Endothelial cell of umbilical vein (primary cell): Measurements from ENCODE around the gene EEF1AKMT3.

ENCODE experiments used
- CTCF ChIP-seq, 2 donors: IDR thresholded peaks; 1 replicate in 1 of 2; 2 replicates in 1 of 2; pipeline ENCODE4 v1.5.1; 2011; ENCODE audit warnings: low read length in 2 of 2, mild to moderate bottlenecking in 2 of 2, moderate library complexity in 2 of 2, control low read depth in 1 of 2, inconsistent platforms in 1 of 2, low read depth in 1 of 2; ENCODE audit not compliant: insufficient read depth in 1 of 2; ENCODE audit errors: extremely low read depth in 1 of 2
- EZH2 ChIP-seq: IDR thresholded peaks from 2 replicates; pipeline ENCODE4 v1.6.1; 2012; ENCODE audit warnings: borderline replicate concordance, low read depth, mild to moderate bottlenecking, moderate library complexity, low read length, inconsistent platforms; ENCODE audit not compliant: severe bottlenecking
- FOS ChIP-seq: IDR thresholded peaks from 2 replicates; pipeline ENCODE4 v1.6.1; 2011; ENCODE audit warnings: mild to moderate bottlenecking, low read length, moderate library complexity, borderline replicate concordance; ENCODE audit not compliant: insufficient read depth
- JUN ChIP-seq: IDR thresholded peaks from 2 replicates; pipeline ENCODE4 v1.6.1; 2011; ENCODE audit warnings: borderline replicate concordance, low read depth; ENCODE audit not compliant: insufficient read length, insufficient read depth
- MAX ChIP-seq: IDR thresholded peaks from 2 replicates; pipeline ENCODE4 v1.6.1; 2011; ENCODE audit not compliant: insufficient read depth, insufficient read length
- MYC ChIP-seq: IDR thresholded peaks from one replicate; pipeline ENCODE4 v1.6.1; 2011; ENCODE audit warnings: mild to moderate bottlenecking, low read depth, low read length
- POLR2A ChIP-seq: IDR thresholded peaks from 2 replicates; pipeline ENCODE4 v1.6.1; 2012; ENCODE audit warnings: low read depth, mild to moderate bottlenecking, control low read depth, low read length
- POLR2AphosphoS5 ChIP-seq: IDR thresholded peaks from 2 replicates; pipeline ENCODE4 v1.6.1; 2012; ENCODE audit warnings: low read depth, mild to moderate bottlenecking, control low read depth, low read length, moderate library complexity; ENCODE audit not compliant: insufficient read depth

- TF ChIP-seq POLR2A (no peak), CTCF (IDR thresholded peaks at IDR 0.05; ENCODE audit: extremely low read depth in 1 of 2, insufficient read depth in 1 of 2, low read depth in 1 of 2, low read length in 2 of 2) (no peak), MAX (no peak), FOS (no peak), EZH2 (no peak), MYC (no peak), POLR2AphosphoS5 (no peak), JUN (no peak)
Observed at GRCh38 chr12:57780284-57780897, 8.0 kb downstream of the EEF1AKMT3 start.
